HepG2 (cell line): ENCODE data around the gene ZNF865. TPM values are rescaled to one million over a fixed set of nuclear protein-coding genes. Genes with fewer than 3 reads are reported as not detected.

Experiments
- ATAC-seq: fragments of 200-7000 bp; cut with Tn5 transposase; 3 replicates; pipeline ENCODE4 v1.9.1; 2020; ENCODE audit warnings: mild to moderate bottlenecking, moderate library complexity
- BruUV-seq: library from RNA; stranded (reverse); fragments of 400-500 nt; replicated peaks from 2 replicates; lab custom pipeline; 2021; lab: Mats Ljungman, UMichigan
- CTCF ChIA-PET: fragments of 300-600 bp; formaldehyde crosslinking; extraction: SDS; loops from one replicate; lab custom pipeline; 2021; ENCODE audit warnings: low total read pairs, inconsistent platforms, low intra/inter-chr PET ratio; lab: Yijun Ruan, JAX
- POLR2A ChIA-PET: fragments of 350-600 bp; sonication (Branson Sonifier 250); formaldehyde crosslinking; loops from one replicate; lab custom pipeline; 2020; ENCODE audit warnings: antibody characterized with exemption, inconsistent platforms; lab: Yijun Ruan, JAX
- DNase-seq: peaks from one replicate; pipeline ENCODE4 v3.0.0-alpha.2; 2015; ENCODE audit warnings: low spot score
- FAIRE-seq: peaks from 3 replicates; lab custom pipeline; 2011; peaks lifted over from hg19 to GRCh38; lab: Jason Lieb, UNC
- H2AFZ ChIP-seq: one replicate; pipeline ENCODE4 v1.6.1; 2011; ENCODE audit warnings: low read length, inconsistent platforms
- H3K27ac ChIP-seq: fragments of 300-600 bp; 3 replicates; pipeline ENCODE4 v1.8.0; 2011; ENCODE audit warnings: mixed run types, mild to moderate bottlenecking, mixed read lengths, low read length, inconsistent platforms; ENCODE audit not compliant: insufficient read depth; ENCODE audit errors: extremely low read length
- H3K27me3 ChIP-seq, 2 experiments: fragments of 200-600 bp in 1 of 2; 2 replicates in 1 of 2; 3 replicates in 1 of 2; pipeline versions ENCODE4 v1.6.0 to v1.8.0; 2011; ENCODE audit warnings: low read length in 2 of 2, mild to moderate bottlenecking in 2 of 2, moderate library complexity in 2 of 2, inconsistent platforms in 1 of 2; ENCODE audit not compliant: insufficient read depth in 2 of 2, control insufficient read depth in 1 of 2
- H3K36me3 ChIP-seq, 2 experiments: fragments of 200-600 bp in 1 of 2; replicated peaks in 1 of 2; 2 replicates in 1 of 2; 3 replicates in 1 of 2; pipeline versions ENCODE4 v1.5.1 to v1.8.0; 2011; ENCODE audit warnings: low read length in 2 of 2, inconsistent platforms in 1 of 2; ENCODE audit not compliant: insufficient read depth in 2 of 2, control insufficient read depth in 1 of 2
- H3K4me1 ChIP-seq: 2 replicates; pipeline ENCODE4 v1.5.1; 2012; ENCODE audit warnings: low read length, inconsistent platforms; ENCODE audit not compliant: insufficient read depth
- H3K4me2 ChIP-seq: 2 replicates; pipeline ENCODE4 v1.6.0; 2011; ENCODE audit warnings: low read depth, low read length, inconsistent platforms
- H3K4me3 ChIP-seq, 3 experiments: fragments of 200-600 bp in 1 of 3; sonication (generic), shearing (Covaris generic) in 1 of 3; replicated peaks in 1 of 3; 2 replicates each; pipeline ENCODE4 v1.5.1; 2011 to 2016; ENCODE audit warnings: low read length in 3 of 3, inconsistent platforms in 2 of 3, low read depth in 2 of 3, mild to moderate bottlenecking in 2 of 3, control low read depth in 1 of 3, mixed read lengths in 1 of 3; ENCODE audit not compliant: insufficient read depth in 1 of 3
- H3K79me2 ChIP-seq: one replicate; pipeline ENCODE4 v1.6.1; 2011; ENCODE audit warnings: low read length, inconsistent platforms; ENCODE audit not compliant: insufficient read depth
- H3K9ac ChIP-seq: 2 replicates; pipeline ENCODE4 v1.6.0; 2011; ENCODE audit warnings: mild to moderate bottlenecking, low read depth, low read length, inconsistent platforms; ENCODE audit not compliant: insufficient read depth
- H3K9me3 ChIP-seq: 2 replicates; pipeline ENCODE4 v1.5.1; 2012; ENCODE audit warnings: mild to moderate bottlenecking, low read length
- H4K20me1 ChIP-seq: 2 replicates; pipeline ENCODE4 v1.6.0; 2011; ENCODE audit warnings: inconsistent platforms, mild to moderate bottlenecking, low read length, moderate library complexity; ENCODE audit not compliant: insufficient read depth
- AGO2 ChIP-seq: fragments of 200-400 bp; formaldehyde crosslinking; optimal IDR thresholded peaks from 2 replicates; pipeline ENCODE3; 2017; ENCODE audit warnings: mild to moderate bottlenecking, low read depth, low read length, moderate library complexity
- ATF4 ChIP-seq, 2 experiments: fragments of 450-650 bp in 1 of 2; sonication (generic) in 1 of 2; formaldehyde crosslinking; IDR thresholded peaks; 2 replicates each; pipeline versions ENCODE4 v1.5.0 to v1.8.0; 2020 to 2022; ENCODE audit warnings: mild to moderate bottlenecking in 1 of 2, missing genetic modification reagents in 1 of 2
- ERF ChIP-seq: IDR thresholded peaks from 2 replicates; pipeline ENCODE4 v1.6.1; 2018; ENCODE audit warnings: missing biosample characterization, missing genetic modification reagents
- KDM5B ChIP-seq: sonication (generic); formaldehyde crosslinking; IDR thresholded peaks from 2 replicates; pipeline ENCODE4 v1.4.0; 2020; ENCODE audit warnings: missing genetic modification reagents, mild to moderate bottlenecking, borderline replicate concordance
- MXD4 ChIP-seq: IDR thresholded peaks from 2 replicates; pipeline ENCODE4 v1.6.1; 2016; ENCODE audit warnings: mild to moderate bottlenecking, missing biosample characterization, missing genetic modification reagents
- SP5 ChIP-seq: IDR thresholded peaks from 2 replicates; pipeline ENCODE4 v1.6.1; 2016; ENCODE audit warnings: low read depth, borderline replicate concordance
- SRSF4 ChIP-seq: fragments of 200-400 bp; formaldehyde crosslinking; IDR thresholded peaks from one replicate; pipeline ENCODE4 v1.6.1; 2018; ENCODE audit warnings: mild to moderate bottlenecking, low read depth, low read length, moderate library complexity; ENCODE audit not compliant: poor library complexity, severe bottlenecking
- ZNF180 ChIP-seq: sonication (generic); formaldehyde crosslinking; IDR thresholded peaks from 2 replicates; pipeline ENCODE4 v1.4.0; 2020; ENCODE audit warnings: low read depth, missing genetic modification reagents, borderline replicate concordance
- WGBS: methylation state at CpG from one replicate; pipeline ENCODE4 v1.1.6; 2017; ENCODE audit warnings: low lambda C conversion rate; 5-methylcytosine and 5-hydroxymethylcytosine counted together
- in situ Hi-C: cut with HindIII; loops from 2 replicates; pipeline ENCODE4 v1.10.0; 2017; ENCODE audit warnings: low pct_unique_long_range_greater_than_20kb; ENCODE audit not compliant: extremely low pct_ligation_motif_present
- intact Hi-C: fragments of 100-400 bp; cut with micrococcal nuclease; formaldehyde crosslinking; loops from one replicate; pipeline ENCODE4 v1.10.0; 2022; ENCODE audit not compliant: unreplicated experiment
- polyA plus RNA-seq, 8 experiments: library from polyadenylated mRNA; depleted of rRNA in 3 of 8; stranded (reverse) in 7 of 8; unstranded in 1 of 8; fragments of >200 nt; fragmentation: Illumina TruSeq in 4 of 8; extraction: Trizol in 4 of 8; gene quantifications; 2 replicates each; pipeline versions ENCODE4 v1.2.1 to v1.2.3, GENCODE V29; 2011 to 2016; ENCODE audit warnings: low read depth in 4 of 8, missing spikeins in 1 of 8, mixed read lengths in 1 of 8; ENCODE audit not compliant: insufficient read depth in 1 of 8
- total RNA-seq, 5 experiments: library from RNA; depleted of rRNA; stranded (reverse); fragments of >200 nt; fragmentation: Illumina TruSeq; extraction: Trizol; gene quantifications; 2 replicates each; pipeline ENCODE4 v1.2.3, GENCODE V29; 2016; ENCODE audit warnings: low read depth in 1 of 5

Gene ZNF865
- total and polyA plus RNA-seq, 2 of the 13 experiments (the other 11 are each of a cell fraction or from before 2014, with no cell fraction given) = 0.93 to 1.0 TPM

GRCh38 chr19:55602104-55603001 lies 3.1 kb upstream of the ZNF865 start (continued):
- TF ChIP-seq ZNF180 (CRISPR knock-in tag) (no peak), KDM5B (CRISPR knock-in tag) (no peak), MXD4 (no peak), SP5 (CRISPR knock-in tag) (no peak), ERF (CRISPR knock-in tag) (no peak), ATF4 (CRISPR knock-in tag; IDR thresholded peaks at IDR 0.05) (no peak)

- Histone ChIP-seq H3K9me3 (no peaks in the 10 kb centered on the region), H3K27ac (no peak overlapping the region), H4K20me1 (0 out of 2 replicates have a peak, but pooled peaks cover 6% of the 10 kb centered on the region), H2AFZ (no peak overlapping the region), H3K79me2 (peaks cover 16% of the 10 kb centered on the region), H3K4me3 (no peak overlapping the region), H3K27me3 (no peaks in the 10 kb centered on the region; a peak in 1 of 5 replicates), H3K36me3 (peaks cover 0 to 4% of the 10 kb centered on the region in 2 experiments; a peak in 2 of 5 replicates), H3K4me1 (peaks cover 59% of the 10 kb centered on the region), H3K9ac (no peak overlapping the region), H3K4me2 (no peak overlapping the region)
- no TSS peak for BruUV-seq
- DNase-seq = no peak
- no peak for TF ChIP-seq SRSF4
- TF ChIP-seq AGO2 = peak; percentile 6
- CTCF ChIA-PET = no interaction called here
- POLR2A ChIA-PET = no interaction called here
- intact Hi-C loops = loop anchor here (10.0 kb wide), 1 partner anchor 48 kb away; no protein-coding TSS in a partner anchor
- no peak for ATAC-seq
- 50% methylated on average over 2 of the region's 21 CpGs for WGBS
- no peak for FAIRE-seq
- in situ Hi-C loops = no loop called here
Observed at GRCh38 chr19:55603115-55603514, 2.3 kb upstream of the ZNF865 start.
